HepG2 (cell line): Measurements from ENCODE around the gene HAUS7.

Experiments used
- CCDC6 ChIP-seq: sonication (generic); formaldehyde crosslinking; IDR thresholded peaks from 2 replicates; pipeline ENCODE4 v1.8.1; 2022; ENCODE audit warnings: mild to moderate bottlenecking, missing genetic modification reagents, moderate library complexity
- ESRRA ChIP-seq: sonication (generic); formaldehyde crosslinking; IDR thresholded peaks from 2 replicates; pipeline ENCODE4 v1.5.1; 2020; ENCODE audit warnings: mild to moderate bottlenecking, low read depth, missing genetic modification reagents
- FOXK1 ChIP-seq: sonication (generic); formaldehyde crosslinking; IDR thresholded peaks from 2 replicates; pipeline ENCODE4 v1.4.0; 2020; ENCODE audit warnings: low read depth, missing genetic modification reagents, borderline replicate concordance
- GLI4 ChIP-seq: sonication (generic); formaldehyde crosslinking; IDR thresholded peaks from 2 replicates; pipeline ENCODE4 v1.5.1; 2020; ENCODE audit warnings: missing genetic modification reagents, mild to moderate bottlenecking, moderate library complexity, borderline replicate concordance
- MAFK ChIP-seq, 2 experiments: IDR thresholded peaks in 1 of 2; conservative IDR thresholded peaks in 1 of 2; 2 replicates each; pipeline ENCODE4 v1.6.1; 2011; ENCODE audit warnings: improper control_type of control experiment in 2 of 2, low read length in 2 of 2
- TARDBP ChIP-seq: sonication (generic); formaldehyde crosslinking; IDR thresholded peaks from 2 replicates; pipeline ENCODE4 v1.8.0; 2022; ENCODE audit warnings: mild to moderate bottlenecking, missing genetic modification reagents
- ZNF776 ChIP-seq: sonication (generic); formaldehyde crosslinking; IDR thresholded peaks from 2 replicates; pipeline ENCODE4 v1.4.0; 2020; ENCODE audit warnings: mild to moderate bottlenecking, missing genetic modification reagents
- ZNF850 ChIP-seq: sonication (generic); formaldehyde crosslinking; conservative IDR thresholded peaks from 2 replicates; pipeline ENCODE4 v1.9.0; 2021; ENCODE audit warnings: mild to moderate bottlenecking, missing genetic modification reagents
- TF ChIP-seq, protein P1 (sequence below): sonication (generic); formaldehyde crosslinking; IDR thresholded peaks from 2 replicates; pipeline ENCODE4 v1.5.1; 2020; ENCODE audit warnings: mild to moderate bottlenecking, missing genetic modification reagents, moderate library complexity
- TF ChIP-seq, protein P2 (sequence below): sonication (generic); formaldehyde crosslinking; IDR thresholded peaks from 2 replicates; pipeline ENCODE4 v1.4.0; 2020; ENCODE audit warnings: missing genetic modification reagents
- TF ChIP-seq, protein P3 (sequence below): sonication (generic); formaldehyde crosslinking; IDR thresholded peaks from 2 replicates; pipeline ENCODE4 v1.5.0; 2020; ENCODE audit warnings: mild to moderate bottlenecking, missing genetic modification reagents, moderate library complexity

DNA sequence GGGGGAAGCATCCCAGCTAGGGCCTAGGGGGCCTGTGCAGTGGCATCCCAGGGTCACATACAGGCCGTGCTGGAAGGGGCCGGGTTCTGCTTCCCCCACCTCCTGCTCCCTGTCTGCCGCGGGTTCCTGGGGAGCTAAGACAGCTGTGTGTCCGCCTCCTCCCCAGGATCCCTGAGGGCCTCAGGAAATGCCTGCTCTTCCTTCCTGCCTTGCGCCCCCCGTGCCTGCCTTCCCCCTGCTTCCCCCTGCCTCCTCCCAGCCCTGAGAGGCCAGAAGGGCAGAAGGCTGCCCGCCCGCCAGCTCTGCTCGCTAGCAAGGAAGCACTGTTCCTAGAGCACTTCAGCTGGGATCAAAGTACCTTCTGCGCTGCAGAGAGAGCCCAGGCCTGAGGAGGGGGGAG, 21.5 kb upstream of the HAUS7 start:
- TF ChIP-seq ESRRA: no peak
- TF ChIP-seq, protein P1, sequence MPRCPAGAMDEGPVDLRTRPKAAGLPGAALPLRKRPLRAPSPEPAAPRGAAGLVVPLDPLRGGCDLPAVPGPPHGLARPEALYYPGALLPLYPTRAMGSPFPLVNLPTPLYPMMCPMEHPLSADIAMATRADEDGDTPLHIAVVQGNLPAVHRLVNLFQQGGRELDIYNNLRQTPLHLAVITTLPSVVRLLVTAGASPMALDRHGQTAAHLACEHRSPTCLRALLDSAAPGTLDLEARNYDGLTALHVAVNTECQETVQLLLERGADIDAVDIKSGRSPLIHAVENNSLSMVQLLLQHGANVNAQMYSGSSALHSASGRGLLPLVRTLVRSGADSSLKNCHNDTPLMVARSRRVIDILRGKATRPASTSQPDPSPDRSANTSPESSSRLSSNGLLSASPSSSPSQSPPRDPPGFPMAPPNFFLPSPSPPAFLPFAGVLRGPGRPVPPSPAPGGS (CRISPR knock-in tag): no peak
- no peak for TF ChIP-seq ZNF776
- TF ChIP-seq TARDBP (CRISPR knock-in tag): no peak
- TF ChIP-seq ZNF850 (CRISPR knock-in tag): no peak
- no peak for TF ChIP-seq MAFK (conservative IDR thresholded peaks at IDR 0.05 in 1 of 2, IDR thresholded peaks at IDR 0.05 in 1 of 2; ENCODE audit: low read length in 2 of 2)
- TF ChIP-seq FOXK1 (CRISPR knock-in tag): no peak
- TF ChIP-seq, protein P2, sequence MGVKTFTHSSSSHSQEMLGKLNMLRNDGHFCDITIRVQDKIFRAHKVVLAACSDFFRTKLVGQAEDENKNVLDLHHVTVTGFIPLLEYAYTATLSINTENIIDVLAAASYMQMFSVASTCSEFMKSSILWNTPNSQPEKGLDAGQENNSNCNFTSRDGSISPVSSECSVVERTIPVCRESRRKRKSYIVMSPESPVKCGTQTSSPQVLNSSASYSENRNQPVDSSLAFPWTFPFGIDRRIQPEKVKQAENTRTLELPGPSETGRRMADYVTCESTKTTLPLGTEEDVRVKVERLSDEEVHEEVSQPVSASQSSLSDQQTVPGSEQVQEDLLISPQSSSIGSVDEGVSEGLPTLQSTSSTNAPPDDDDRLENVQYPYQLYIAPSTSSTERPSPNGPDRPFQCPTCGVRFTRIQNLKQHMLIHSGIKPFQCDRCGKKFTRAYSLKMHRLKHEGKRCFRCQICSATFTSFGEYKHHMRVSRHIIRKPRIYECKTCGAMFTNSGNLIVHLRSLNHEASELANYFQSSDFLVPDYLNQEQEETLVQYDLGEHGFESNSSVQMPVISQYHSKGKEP (CRISPR knock-in tag): no peak
- no peak for TF ChIP-seq GLI4 (CRISPR knock-in tag)
- TF ChIP-seq CCDC6: no peak
- TF ChIP-seq, protein P3, sequence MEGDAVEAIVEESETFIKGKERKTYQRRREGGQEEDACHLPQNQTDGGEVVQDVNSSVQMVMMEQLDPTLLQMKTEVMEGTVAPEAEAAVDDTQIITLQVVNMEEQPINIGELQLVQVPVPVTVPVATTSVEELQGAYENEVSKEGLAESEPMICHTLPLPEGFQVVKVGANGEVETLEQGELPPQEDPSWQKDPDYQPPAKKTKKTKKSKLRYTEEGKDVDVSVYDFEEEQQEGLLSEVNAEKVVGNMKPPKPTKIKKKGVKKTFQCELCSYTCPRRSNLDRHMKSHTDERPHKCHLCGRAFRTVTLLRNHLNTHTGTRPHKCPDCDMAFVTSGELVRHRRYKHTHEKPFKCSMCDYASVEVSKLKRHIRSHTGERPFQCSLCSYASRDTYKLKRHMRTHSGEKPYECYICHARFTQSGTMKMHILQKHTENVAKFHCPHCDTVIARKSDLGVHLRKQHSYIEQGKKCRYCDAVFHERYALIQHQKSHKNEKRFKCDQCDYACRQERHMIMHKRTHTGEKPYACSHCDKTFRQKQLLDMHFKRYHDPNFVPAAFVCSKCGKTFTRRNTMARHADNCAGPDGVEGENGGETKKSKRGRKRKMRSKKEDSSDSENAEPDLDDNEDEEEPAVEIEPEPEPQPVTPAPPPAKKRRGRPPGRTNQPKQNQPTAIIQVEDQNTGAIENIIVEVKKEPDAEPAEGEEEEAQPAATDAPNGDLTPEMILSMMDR (CRISPR knock-in tag): no peak
